NOMO-1 treated with DMSO at 0.1 percent for 48 hours (cell line): ENCODE results near the gene ADGRE2.
A peak's percentile ranks its signal among the peaks of the same experiment; 100 is the strongest.
"Not testable (repeated sequence)": the region's sequence is repeated elsewhere in the genome, so short reads cannot be mapped to it uniquely, and the experiment has no call there.

Source experiments
- DNase-seq: peaks from one replicate; lab custom pipeline; 2025; ENCODE audit not compliant: unreplicated experiment; lab: John Stamatoyannopoulos, UW

The ADGRE2 gene

DNA sequence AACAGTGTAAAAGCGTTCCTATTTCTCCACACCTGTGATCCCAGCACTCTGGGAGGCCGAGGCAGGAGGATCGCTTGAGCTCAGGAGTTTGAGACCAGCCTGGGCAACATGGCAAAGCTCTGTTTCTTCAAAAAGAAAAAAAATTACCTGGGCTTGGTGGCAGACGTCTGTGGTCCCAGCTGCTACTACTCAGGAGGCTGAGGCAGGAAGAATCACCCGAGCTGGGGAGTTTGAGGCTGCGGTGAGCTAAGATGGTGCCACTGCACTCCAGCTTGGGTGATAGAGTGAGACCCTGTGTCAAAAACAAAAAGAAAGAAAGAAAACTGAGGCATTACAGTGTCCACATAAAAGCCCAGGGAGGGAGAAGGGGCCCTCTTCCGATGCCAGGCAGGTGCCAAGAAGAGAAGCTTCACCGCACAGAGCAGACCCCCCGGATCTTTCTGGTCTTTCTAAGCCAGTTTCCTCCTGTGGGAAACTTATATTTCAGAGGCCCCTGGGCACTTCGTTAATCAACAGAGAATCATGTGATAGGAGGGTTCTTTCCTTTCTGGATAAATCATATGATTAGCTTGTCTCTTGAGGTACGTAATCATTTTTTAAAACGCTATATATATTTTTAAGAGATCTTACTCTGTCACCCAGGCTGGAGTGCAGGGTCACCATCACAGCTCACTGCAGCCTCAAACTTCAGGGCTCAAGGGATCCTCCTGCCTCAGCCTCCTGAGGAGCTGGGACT is at the start of gene ADGRE2:
ADGRE2 (minus strand) TSS at position 451 of the 736 bp plus-strand sequence. CDS start 1,804 bp downstream, outside the sequence.
- DNase-seq, result not testable (repeated sequence)

DNA sequence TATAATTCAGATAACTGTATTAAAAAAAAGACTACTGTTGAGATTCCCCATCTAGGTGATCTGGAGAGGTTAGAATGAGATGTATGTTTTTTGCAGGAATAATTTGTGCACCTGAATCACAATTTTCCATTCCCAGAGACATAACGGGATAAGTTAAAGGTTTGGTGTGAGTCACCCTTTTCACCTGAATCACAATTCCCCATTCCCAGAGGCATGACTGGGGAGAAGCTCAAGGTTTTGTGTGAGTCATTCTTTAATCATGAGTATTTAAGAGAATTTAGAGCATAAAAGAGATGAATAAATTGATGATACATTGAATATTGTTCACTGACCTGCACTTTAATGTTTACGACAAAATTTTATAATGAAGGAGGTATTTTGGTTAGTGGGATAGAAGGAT is 47.6 kb upstream of the ADGRE2 start:
- no peak for DNase-seq

DNA sequence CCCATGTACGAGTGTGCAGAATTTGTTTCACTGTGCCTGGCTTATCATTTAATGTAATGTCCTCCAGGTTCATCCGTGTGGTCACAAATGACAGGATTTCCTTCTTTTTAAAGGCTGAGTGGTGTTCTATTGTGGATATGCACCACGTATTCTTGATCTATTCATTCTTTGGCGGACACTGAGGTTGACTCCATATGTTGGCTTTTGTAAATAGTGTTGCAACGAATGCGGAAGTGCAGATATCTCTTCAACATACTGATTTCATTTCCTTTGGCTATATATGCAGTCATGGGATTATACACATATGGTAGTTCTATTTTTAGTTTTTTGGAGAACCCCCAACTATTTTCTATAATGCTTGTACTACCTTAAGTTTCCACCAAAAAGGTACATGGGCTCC is 43.6 kb upstream of the ADGRE2 start:
- DNase-seq, result peak; percentile 63

DNA sequence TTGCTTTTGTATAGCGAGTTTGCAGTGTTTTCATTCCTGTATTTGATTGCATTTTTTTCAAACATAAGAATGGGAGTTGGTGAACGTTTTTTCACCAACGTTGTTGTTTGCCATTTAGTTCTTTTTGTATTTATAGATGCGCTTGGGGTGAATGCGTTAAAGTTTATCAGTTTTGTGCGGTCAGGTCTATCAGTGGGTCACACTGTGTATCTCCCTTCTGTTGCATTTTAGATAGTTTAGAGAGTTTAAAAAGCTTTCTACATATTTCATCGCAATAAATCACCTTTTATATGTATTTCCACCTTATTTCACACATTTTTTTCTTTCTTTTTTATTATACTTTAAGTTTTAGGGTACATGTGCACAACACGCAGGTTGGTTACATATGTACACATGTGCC is 40.2 kb upstream of the ADGRE2 start:
- no peak for DNase-seq

DNA sequence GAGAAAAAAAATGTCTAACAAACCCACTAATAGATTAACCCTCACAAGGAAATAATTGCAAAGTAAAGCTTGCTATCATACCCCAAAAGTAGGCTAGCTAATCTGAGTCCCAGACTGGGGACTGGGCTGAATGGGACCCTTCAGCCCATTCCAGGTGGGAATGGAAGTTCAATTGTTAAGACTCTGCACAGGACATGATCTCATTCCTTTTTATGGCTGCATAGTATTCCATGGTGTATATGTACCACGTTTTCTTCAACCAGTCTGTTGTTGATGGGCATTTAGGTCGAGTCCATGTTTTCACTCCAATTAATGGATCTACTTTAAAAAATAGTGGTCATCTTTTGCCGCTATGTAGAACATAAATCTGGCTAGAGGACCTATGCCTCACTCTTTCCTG is 38.7 kb upstream of the ADGRE2 start:
- no peak for DNase-seq

DNA sequence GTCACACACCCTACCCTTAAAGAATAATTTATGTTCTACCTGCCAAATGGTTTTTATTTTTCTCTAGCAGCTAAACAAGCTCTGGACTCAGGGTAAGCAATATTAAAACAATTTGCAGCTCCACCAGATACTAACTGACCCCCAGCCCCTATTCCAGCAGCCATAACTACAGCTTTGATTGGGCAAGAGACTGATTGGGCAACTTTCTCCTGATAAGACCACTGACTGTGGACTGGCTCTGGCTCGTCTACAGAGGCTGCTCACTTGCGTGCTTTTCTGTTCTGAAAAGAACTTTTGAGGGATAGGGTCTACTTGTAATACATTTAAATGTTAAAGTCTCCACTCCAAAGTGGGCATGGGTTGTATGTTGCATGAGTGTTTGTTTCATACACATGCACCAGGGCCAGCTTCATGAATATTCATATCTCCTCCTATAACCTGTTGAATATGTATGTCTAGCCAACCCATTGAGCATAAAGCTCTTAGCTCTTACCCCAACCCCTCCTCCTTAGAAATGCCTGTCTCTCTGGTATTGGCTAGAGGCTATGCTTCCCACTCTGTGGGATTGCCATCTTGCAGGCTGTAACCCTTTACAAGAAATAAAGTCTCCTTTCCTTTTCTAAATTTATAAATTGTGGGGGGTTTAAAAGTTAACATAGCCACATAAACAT is 36.8 kb upstream of the ADGRE2 start:
- DNase-seq, result no peak

DNA sequence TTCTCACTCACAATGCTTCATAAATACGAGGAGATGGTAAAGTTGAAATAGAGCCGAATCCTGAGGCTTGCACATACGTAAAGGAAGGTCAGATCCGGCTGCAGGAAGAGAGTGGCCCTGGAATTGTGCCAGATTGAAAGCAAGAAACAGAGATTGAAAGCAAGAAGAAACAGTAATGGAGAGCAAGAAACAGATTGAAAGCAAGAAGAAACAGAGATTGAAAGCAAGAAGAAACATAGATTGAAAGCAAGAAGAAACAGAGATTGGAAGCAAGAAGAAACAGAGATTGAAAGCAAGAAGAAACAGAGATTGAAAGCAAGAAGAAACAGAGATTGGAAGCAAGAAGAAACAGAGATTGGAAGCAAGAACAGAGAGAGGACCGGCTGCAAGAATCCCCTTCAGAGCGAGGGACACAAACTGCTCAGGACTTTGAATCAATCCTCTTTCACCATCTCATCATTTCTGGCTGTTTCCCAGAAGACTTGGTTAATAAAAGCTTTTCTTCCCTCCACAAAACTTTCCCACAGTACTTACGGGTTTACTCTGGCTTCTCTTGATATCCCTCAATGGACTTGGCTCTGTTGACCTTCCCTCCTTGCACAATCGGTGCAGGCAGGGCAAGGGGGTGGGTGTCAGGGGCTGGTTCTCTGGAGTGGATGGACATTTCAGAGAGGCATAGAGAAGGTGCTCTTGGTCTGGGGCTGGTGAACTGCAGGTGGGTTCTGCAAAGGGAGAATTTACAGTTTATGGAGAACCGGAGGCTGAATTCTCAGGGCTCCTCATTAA is 31.1 kb upstream of the ADGRE2 start:
- no peak for DNase-seq

DNA sequence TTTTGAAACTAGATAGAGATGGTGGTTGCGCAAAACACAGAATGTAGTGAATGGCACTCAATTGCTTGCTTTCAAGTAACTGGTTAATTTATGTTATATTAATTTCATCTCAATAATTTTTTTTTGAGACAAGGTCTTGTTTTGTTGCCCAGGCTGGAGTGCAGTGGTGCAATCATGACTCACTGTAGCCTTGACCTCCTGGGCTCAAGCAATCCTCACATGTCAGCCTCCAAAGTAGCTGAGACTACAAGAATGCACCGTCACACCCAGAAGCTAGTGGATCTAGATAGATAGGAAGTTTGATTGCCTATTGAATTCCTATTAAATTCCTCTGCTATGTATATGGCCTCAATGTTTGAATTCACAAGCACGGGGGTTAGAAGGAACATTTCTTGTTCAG is 26.4 kb upstream of the ADGRE2 start:
- no peak for DNase-seq

DNA sequence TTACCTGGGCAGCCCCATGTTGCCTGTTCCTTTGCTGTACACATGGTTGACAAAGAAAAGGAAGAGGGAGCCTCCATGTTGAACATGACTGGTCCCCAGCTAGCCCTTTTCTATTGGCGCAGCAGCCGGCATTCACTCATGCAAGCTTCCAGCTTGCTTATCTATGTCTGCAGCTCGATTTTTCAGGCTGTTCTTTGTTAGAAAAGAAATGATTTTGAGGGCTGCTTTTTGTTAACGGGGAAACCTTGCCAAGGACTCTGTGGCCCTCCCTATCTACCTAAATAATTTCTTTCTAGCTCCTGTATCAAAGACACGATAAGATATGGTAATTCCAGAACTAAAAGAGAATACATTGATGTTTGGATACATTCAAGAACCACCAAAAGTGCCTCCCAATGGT is 20.4 kb upstream of the ADGRE2 start:
- DNase-seq, result no peak

DNA sequence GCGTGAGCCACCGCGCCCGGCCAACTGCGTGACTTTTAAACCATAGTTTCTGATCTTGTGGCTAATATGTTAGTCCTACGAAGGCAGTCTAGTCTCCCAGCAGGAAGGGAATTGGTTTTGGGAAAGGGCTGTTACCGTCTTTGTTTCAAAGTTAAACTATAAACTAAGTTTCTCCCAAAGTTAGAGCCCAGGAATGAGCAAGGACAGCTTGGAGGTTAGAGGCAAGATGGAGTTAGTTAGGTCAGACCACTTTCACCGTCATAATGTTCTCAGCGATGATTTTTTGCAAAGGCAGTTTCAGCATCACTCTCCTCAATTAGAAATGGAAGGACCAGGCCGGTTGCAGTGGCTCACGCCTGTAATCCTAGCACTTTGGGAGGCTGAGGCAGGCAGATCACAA is 17.7 kb upstream of the ADGRE2 start:
- DNase-seq, result no peak

DNA sequence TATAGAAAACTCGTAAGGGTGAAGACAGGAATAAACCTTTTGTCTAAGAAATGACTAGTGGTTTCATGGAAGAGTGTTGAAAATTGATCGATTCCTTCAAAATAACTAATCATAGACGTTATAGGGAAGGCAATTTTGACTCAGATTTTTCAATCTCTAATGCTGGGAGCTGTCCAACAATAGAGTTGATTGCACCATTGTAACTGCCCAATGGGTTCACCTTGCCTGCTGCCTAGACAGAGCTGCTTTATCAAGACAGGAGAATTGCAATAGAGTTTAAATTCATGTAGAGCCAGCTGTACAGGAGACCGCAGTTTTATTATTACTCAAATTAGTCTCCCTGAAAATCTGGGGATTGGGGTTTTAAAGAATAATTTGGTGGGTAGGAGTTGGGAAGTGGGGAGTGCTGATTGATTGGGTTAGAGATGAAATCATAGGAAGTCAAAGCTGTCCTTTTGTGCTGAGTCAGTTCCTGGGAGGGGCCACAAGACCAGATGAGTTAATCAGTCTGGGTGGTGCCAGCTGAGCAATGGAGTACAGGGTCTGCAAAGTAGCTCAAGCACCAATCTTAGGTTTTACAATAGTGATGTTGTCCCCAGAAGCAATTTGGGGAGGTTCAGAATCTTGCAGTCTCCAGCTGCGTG is 16.8 kb upstream of the ADGRE2 start:
- peak; percentile 4 for DNase-seq

DNA sequence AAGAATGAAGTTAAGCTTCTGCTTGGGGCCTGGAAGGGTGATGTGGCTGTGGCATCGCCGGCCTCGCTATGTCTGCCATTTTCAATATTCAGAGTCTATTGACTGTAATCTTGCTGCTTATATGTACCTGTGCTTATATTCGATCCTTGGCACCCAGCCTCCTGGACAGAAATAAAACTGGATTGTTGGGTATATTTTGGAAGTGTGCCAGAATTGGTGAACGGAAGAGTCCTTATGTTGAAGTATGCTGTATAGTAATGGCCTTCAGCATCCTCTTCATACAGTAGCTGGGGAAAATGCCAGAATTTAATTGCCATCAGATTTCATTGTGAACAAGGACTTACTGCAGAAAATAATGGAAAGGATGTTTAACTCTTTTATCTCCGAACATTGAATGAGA is 13.9 kb upstream of the ADGRE2 start:
- not testable (repeated sequence) for DNase-seq

DNA sequence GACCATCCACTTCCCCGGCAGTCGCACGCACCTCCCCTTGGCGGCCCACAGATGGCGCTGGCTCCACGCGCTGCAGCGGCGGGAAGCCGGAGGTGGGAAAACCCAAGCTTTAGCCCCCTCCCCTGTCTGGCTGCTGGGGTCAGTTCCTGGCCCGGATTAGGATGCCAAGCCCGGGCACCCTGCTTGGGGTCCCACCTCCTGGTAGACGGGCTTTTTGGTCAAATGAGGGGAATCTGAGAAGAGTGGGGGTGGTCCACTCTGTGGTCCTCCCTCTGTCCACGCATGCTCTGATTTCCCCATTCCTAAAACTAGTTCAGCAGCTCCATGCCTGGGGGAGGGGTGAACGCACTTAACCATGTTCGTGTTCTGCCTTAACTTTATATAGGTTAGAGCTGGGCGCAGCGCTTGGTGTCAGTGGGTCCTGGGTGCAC is 8.1 kb upstream of the ADGRE2 start:
- peak; percentile 9 for DNase-seq

DNA sequence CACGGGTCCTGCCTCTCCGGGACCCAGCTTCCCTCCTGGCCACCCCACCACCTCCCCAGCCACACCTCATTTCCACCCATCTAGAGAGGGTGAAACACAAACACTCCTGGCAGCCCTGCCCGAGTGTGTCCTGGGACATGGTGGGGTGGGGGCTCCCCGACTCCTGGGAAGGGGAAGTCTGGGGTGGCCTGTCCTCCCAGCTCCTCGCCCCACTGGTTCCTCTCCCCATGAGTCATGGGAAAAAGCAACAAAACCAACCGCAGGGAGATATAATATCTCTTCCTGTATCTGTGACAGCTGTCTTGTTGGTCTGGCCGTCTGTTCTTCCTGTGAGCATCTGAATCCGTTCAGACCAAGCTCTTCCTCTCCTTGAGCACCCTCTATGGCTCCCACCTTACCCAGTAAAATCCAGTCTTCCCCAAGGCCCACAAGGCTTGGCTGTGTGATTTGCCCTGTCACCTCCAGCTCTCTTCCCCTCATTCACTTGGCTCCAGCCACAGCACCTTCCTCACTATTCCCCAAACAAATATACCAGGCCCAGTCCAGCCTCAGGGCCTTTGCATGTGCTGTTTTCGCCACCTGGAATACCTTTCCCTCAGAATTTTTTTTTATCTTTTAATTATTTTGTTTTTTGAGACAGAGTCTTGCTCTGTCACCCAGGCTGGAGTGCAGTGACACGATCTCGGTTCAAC is 6.9 kb upstream of the ADGRE2 start:
- DNase-seq, result peak; percentile 93

DNA sequence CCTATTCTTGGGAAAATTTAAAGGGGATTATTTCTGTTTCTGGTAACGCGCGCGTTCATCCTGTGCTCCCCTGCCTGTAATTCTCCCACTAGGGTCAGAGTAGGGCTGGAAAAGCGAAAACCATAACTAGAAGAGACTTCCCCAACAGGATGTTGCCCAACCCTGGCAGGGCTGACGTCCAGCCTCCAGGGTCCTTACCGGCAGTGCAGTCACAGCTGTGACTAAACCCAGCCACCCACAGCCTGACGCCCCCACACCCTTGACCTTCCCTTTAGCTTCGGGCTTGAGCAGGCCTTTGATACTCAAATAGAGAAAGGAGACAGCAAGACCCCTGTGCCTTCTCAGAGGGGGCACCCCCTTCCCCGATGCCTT is 6.4 kb upstream of the ADGRE2 start:
- peak; percentile 79 for DNase-seq

DNA sequence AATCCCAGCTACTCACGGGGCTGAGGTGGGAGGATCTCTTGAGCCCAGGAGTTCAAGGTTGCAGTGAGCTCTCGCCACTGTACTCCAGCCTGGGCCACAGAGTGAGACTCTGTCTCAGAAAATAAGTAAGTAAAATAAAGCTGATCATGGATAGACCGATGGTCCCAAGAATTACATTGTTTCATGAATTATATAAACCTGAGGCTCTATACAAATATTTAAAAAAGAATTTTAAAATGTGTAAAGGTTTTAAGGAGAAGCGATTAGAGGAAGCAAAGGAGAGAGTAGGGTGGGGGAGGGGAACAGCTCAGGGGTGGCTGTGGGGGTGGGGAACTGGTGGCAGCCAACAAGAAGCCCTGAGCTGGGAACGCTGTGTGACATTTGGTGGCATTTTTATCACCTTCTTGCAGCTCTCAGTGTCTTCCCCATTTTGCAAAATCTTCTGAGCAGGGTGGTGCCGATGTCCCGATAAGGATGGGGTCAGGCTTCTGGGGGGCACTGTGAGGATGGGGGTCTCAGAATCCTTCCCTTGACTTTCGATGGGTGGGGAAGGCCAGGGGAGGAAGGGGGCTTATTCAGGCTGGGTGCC is 5.1 kb upstream of the ADGRE2 start:
- peak; percentile 47 for DNase-seq

DNA sequence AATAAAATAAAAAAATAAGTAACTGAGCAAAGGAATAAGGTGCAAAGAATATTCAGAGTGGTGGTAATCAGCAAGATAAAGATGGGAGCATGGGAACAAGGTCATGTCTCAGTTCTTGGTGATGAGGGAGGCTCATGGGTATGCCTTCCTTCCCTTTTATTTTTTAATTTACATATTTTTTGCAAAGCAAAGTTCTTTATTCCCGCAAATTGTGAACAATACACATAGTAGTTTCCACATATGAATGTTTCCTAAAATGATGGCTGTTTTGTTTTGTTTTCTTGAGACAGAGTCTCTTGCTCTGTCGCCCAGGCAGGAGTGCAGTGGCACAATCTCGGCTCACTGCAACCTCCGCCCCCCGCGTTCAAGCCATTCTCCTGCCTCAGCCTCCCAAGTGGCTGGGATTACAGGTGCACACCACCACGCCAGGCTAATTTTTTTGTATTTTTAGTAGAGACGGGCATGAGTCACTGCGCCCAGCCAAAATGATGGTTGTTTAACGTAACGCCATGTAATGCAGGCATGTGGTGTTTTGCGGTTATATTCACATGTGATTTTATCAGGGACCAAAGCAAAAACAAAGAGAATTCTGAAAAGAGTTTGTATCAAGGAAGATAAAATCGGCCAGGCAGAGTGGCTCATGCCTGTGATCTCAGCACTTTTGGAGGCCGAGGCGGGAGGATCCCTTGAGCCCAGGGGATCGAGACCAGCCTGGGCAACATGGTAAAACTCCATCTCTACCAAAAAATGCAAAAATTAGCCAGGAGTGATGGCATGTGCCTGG is 4.5 kb upstream of the ADGRE2 start:
- DNase-seq, result no peak

DNA sequence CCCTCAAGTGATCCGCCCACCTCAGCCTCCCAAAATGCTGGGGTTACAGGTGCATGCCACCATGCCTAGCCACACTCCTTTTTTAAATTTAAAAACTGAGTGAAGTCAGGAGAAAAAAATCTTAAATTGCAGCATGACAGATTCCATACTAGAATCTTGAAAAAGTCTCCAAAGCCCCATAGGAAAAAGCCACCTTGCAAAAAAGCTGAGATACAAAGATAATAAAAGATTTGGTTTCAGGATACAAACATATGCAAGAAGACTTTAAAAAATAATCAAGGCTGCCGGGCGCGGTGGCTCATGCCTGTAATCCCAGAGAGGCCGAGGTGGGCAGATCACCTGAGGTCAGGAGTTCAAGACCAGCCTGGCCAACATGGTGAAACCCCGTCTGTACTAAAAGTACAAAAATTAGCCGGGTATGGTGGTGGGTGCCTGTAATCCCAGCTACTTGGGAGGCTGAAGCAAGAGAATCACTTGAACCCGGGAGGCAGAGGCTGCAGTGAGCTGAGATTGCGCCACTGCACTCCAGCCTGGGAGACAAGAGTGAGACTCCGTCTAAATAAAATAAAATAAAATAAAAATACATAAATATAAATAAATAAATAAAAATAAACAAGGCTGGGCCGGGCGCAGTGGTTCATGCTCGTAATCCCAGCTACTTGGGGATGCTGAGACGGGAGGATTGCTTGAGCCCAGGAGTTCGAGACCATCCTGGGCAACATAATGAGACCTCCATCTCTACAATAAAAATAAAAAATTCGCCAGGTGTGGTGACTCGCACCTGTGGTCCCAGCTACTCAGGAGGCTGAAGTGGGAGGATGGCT is 3.6 kb upstream of the ADGRE2 start:
- DNase-seq, result not testable (repeated sequence)
